ENCODE measurements around the gene MYOCOS. TPM values are rescaled to one million over a fixed set of nuclear protein-coding genes. Genes with fewer than 3 reads are reported as not detected.

The MYOCOS gene
- total RNA-seq, 1 experiment from 2014 or later, result 0.41 TPM

DNA sequence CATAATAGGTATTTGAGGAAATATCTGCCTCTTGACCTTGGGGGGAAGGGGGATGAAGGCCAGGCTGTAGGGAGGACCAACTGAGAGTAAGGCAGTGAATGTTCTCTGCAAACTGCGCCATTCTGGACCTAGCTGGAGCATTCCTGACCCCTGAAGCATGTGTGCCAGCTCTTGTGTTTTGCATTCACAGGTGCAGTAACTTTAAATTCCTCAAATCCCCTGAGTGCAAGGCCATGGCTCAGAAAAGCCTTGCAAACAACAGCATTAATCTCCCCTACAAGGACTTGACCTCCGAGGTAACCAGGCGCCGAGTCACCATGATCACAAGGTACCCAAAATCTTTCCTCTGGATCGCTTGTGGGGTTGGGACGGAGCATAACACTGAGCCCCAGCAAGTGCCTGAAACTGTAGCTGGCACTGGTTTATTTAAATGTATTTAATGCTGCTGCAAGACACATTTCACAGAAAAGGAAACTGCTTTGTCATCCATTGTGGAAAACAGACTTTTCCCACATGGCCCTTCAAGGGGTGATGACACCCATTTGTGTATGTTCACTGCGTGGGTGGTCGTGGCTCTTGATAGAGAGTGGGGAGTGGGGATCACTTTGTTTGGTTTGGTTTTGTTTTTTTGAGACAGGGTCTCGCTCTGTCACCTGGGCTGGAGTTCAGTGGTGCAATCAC, 1.7 kb downstream of the MYOCOS start:
- POLR2A ChIA-PET (ENCODE audit: low non-redundant PET), result no interaction called here
- TF ChIP-seq EZH2 (IDR thresholded peaks at IDR 0.05; ENCODE audit: borderline replicate concordance, low read depth, low read length, poor library complexity, severe bottlenecking), result no peak
- CTCF ChIA-PET, result no interaction called here
- no peaks in the 10 kb centered on the region for H3K36me3 ChIP-seq (ENCODE audit: insufficient read depth, low read length, poor library complexity, severe bottlenecking)
- H3K4me1 ChIP-seq (ENCODE audit: insufficient read depth, low read length, poor library complexity, severe bottlenecking), result no peaks in the 10 kb centered on the region
- intact Hi-C loops (cut with micrococcal nuclease; ENCODE audit: unreplicated experiment), result no loop called here
- BruUV-seq (replicated peaks), result no TSS peak
- DNase-seq (ENCODE audit: low spot score), result no peak
- H3K4me3 ChIP-seq (ENCODE audit: low read depth, low read length, poor library complexity, severe bottlenecking), result no peak overlapping the region
- H3K9me3 ChIP-seq (ENCODE audit: low read depth, low read length, poor library complexity, severe bottlenecking), result no peaks in the 10 kb centered on the region
- H3K27ac ChIP-seq (ENCODE audit: low read depth, low read length, poor library complexity, severe bottlenecking), result no peak overlapping the region
- H3K27me3 ChIP-seq (replicated peaks; ENCODE audit: insufficient read depth, low read depth, low read length, poor library complexity), result no peaks in the 10 kb centered on the region

DNA sequence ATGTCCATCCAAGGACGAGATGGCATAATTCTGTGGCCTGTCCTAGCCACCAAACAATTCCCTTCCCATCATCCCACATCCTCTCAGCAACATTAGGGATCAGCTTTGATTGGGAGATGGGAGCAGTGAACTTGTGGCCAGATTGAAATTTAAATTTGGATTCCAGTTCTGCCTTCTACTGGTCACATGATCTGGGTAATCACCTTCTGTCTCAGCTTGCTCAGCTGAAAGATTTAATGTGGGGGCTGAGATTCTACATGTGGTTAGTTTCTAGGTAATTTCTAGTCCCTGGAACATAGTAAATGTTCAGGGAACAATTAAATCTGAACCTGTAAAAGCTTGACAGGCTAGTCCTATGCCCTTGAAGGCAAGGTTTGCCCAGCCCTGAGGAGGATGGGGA, 3.2 kb downstream of the MYOCOS start:
- Histone ChIP-seq H3K27me3 (replicated peaks; ENCODE audit: insufficient read depth, low read depth, low read length, poor library complexity) (no peaks in the 10 kb centered on the region), H3K27ac (ENCODE audit: low read depth, low read length, poor library complexity, severe bottlenecking) (no peak overlapping the region), H3K4me1 (ENCODE audit: insufficient read depth, low read length, poor library complexity, severe bottlenecking) (no peaks in the 10 kb centered on the region), H3K9me3 (ENCODE audit: low read depth, low read length, poor library complexity, severe bottlenecking) (no peaks in the 10 kb centered on the region), H3K4me3 (ENCODE audit: low read depth, low read length, poor library complexity, severe bottlenecking) (no peak overlapping the region), H3K36me3 (ENCODE audit: insufficient read depth, low read length, poor library complexity, severe bottlenecking) (no peaks in the 10 kb centered on the region)
- no TSS peak for BruUV-seq (replicated peaks)
- intact Hi-C loops (cut with micrococcal nuclease; ENCODE audit: unreplicated experiment), result no loop called here
- ChIA-PET POLR2A (ENCODE audit: low non-redundant PET) (no interaction called here), CTCF (no interaction called here)
- DNase-seq (ENCODE audit: low spot score), result no peak
- TF ChIP-seq, protein P1, sequence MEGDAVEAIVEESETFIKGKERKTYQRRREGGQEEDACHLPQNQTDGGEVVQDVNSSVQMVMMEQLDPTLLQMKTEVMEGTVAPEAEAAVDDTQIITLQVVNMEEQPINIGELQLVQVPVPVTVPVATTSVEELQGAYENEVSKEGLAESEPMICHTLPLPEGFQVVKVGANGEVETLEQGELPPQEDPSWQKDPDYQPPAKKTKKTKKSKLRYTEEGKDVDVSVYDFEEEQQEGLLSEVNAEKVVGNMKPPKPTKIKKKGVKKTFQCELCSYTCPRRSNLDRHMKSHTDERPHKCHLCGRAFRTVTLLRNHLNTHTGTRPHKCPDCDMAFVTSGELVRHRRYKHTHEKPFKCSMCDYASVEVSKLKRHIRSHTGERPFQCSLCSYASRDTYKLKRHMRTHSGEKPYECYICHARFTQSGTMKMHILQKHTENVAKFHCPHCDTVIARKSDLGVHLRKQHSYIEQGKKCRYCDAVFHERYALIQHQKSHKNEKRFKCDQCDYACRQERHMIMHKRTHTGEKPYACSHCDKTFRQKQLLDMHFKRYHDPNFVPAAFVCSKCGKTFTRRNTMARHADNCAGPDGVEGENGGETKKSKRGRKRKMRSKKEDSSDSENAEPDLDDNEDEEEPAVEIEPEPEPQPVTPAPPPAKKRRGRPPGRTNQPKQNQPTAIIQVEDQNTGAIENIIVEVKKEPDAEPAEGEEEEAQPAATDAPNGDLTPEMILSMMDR (conservative IDR thresholded peaks at IDR 0.05; ENCODE audit: low read depth, low read length), result no peak
- no peak for TF ChIP-seq EZH2 (IDR thresholded peaks at IDR 0.05; ENCODE audit: borderline replicate concordance, low read depth, low read length, poor library complexity, severe bottlenecking)

DNA sequence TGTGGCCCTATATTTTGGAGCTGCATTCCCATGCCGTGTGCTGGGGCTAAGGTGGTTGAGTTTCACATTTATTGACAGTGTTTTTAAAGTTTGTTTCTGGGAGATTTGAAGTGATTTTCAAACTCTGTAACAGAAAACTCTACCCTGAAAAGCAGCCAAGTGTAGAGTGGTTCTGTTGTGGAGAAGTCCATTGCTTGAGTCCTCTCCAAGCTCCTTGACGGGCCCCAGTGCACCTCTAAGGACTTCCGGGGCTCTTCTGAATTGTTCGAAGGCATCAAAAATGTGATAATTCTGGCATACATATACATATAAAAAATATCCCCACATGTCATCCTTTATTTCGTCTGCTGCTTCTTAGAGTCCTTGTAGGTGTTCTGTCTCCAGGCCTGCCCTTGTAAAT, 5.0 kb downstream of the MYOCOS start:
- CTCF ChIA-PET, result no interaction called here
- Histone ChIP-seq H3K4me1 (ENCODE audit: insufficient read depth, low read length, poor library complexity, severe bottlenecking) (no peaks in the 10 kb centered on the region), H3K27ac (ENCODE audit: low read depth, low read length, poor library complexity, severe bottlenecking) (no peak overlapping the region), H3K4me3 (ENCODE audit: low read depth, low read length, poor library complexity, severe bottlenecking) (no peak overlapping the region), H3K9me3 (ENCODE audit: low read depth, low read length, poor library complexity, severe bottlenecking) (no peaks in the 10 kb centered on the region), H3K27me3 (replicated peaks; ENCODE audit: insufficient read depth, low read depth, low read length, poor library complexity) (no peaks in the 10 kb centered on the region), H3K36me3 (ENCODE audit: insufficient read depth, low read length, poor library complexity, severe bottlenecking) (no peaks in the 10 kb centered on the region)
- POLR2A ChIA-PET (ENCODE audit: low non-redundant PET), result no interaction called here
- no peak for DNase-seq (ENCODE audit: low spot score)
- no TSS peak for BruUV-seq (replicated peaks)
- intact Hi-C loops (cut with micrococcal nuclease; ENCODE audit: unreplicated experiment), result no loop called here
- TF ChIP-seq, protein P1 (conservative IDR thresholded peaks at IDR 0.05; ENCODE audit: low read depth, low read length), result no peak
- TF ChIP-seq EZH2 (IDR thresholded peaks at IDR 0.05; ENCODE audit: borderline replicate concordance, low read depth, low read length, poor library complexity, severe bottlenecking), result no peak

DNA sequence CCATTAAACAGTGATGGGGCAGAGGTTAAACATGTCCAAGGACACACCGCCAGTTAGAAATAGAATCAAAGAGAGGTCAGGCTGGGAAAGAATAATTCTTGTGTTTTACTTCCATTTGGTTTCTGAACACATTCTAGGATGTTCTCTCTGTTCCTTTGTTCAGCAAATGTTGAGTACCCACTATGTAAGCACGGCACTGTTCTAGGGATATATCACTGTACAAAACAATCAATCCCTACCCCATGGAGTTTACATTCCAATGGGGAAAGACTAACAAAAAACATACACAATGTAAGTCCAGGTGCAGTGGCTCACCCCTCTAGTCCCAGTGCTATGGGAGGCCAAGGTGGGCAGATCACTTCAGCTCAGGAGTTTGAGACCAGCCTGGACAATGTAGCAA, 6.2 kb downstream of the MYOCOS start:
- Histone ChIP-seq H3K9me3 (ENCODE audit: low read depth, low read length, poor library complexity, severe bottlenecking) (no peaks in the 10 kb centered on the region), H3K27ac (ENCODE audit: low read depth, low read length, poor library complexity, severe bottlenecking) (no peak overlapping the region), H3K36me3 (ENCODE audit: insufficient read depth, low read length, poor library complexity, severe bottlenecking) (no peaks in the 10 kb centered on the region), H3K4me1 (ENCODE audit: insufficient read depth, low read length, poor library complexity, severe bottlenecking) (no peaks in the 10 kb centered on the region), H3K4me3 (ENCODE audit: low read depth, low read length, poor library complexity, severe bottlenecking) (no peak overlapping the region), H3K27me3 (replicated peaks; ENCODE audit: insufficient read depth, low read depth, low read length, poor library complexity) (no peaks in the 10 kb centered on the region)
- TF ChIP-seq, protein P1 (conservative IDR thresholded peaks at IDR 0.05; ENCODE audit: low read depth, low read length), result no peak
- no peak for TF ChIP-seq EZH2 (IDR thresholded peaks at IDR 0.05; ENCODE audit: borderline replicate concordance, low read depth, low read length, poor library complexity, severe bottlenecking)
- intact Hi-C loops (cut with micrococcal nuclease; ENCODE audit: unreplicated experiment), result no loop called here
- CTCF ChIA-PET, result no interaction called here
- no TSS peak for BruUV-seq (replicated peaks)
- DNase-seq (ENCODE audit: low spot score), result no peak
- POLR2A ChIA-PET (ENCODE audit: low non-redundant PET), result no interaction called here

Data from A673 (cell line).